OCI-M1 (cell line): ENCODE measurements around the gene RHOF.
"Not testable (repeated sequence)": the region's sequence is repeated elsewhere in the genome, so short reads cannot be mapped to it uniquely, and the experiment has no call there.

Experiments
- DNase-seq: peaks from one replicate; lab custom pipeline; 2025; lab: John Stamatoyannopoulos, UW

Gene RHOF

GRCh38 chr12:121775501-121775900, 18.0 kb downstream of the RHOF start:
- no peak for DNase-seq

GRCh38 chr12:121774968-121775474, 18.5 kb downstream of the RHOF start:
- DNase-seq, result no peak

GRCh38 chr12:121773011-121773777, 20.3 kb downstream of the RHOF start:
- DNase-seq, result peak; percentile 81

GRCh38 chr12:121770813-121771625, 22.5 kb downstream of the RHOF start:
- no peak for DNase-seq

- no peak for DNase-seq
These were observed 23.1 kb downstream of the RHOF start for GRCh38 chr12:121770388-121770787.

- DNase-seq, result no peak
These were observed 23.6 kb downstream of the RHOF start for GRCh38 chr12:121769831-121770301.

- DNase-seq, result no peak
These were observed 24.1 kb downstream of the RHOF start for GRCh38 chr12:121769297-121769830.

GRCh38 chr12:121767525-121768016, 25.9 kb downstream of the RHOF start:
- no peak for DNase-seq

- no peak for DNase-seq
These were observed 27.0 kb downstream of the RHOF start for GRCh38 chr12:121766290-121767039.

- no peak for DNase-seq
These were observed 27.9 kb downstream of the RHOF start for GRCh38 chr12:121765573-121765972.

- DNase-seq, result no peak
These were observed 28.7 kb downstream of the RHOF start for GRCh38 chr12:121764808-121765207.

GRCh38 chr12:121762269-121762668, 31.2 kb downstream of the RHOF start:
- DNase-seq, result no peak

GRCh38 chr12:121758536-121758935, 35.0 kb downstream of the RHOF start:
- not testable (repeated sequence) for DNase-seq

GRCh38 chr12:121755591-121755990, 37.9 kb downstream of the RHOF start:
- DNase-seq, result no peak

GRCh38 chr12:121754836-121755235, 38.7 kb downstream of the RHOF start:
- DNase-seq, result no peak

- no peak for DNase-seq
These were observed 39.6 kb downstream of the RHOF start for GRCh38 chr12:121753844-121754264.

- DNase-seq, result no peak
These were observed 41.6 kb downstream of the RHOF start for GRCh38 chr12:121751749-121752351.

- no peak for DNase-seq
These were observed 42.5 kb downstream of the RHOF start for GRCh38 chr12:121751034-121751433.

- DNase-seq, result no peak
These were observed 43.0 kb downstream of the RHOF start for GRCh38 chr12:121750507-121750955.

GRCh38 chr12:121749267-121749666, 44.2 kb downstream of the RHOF start:
- no peak for DNase-seq
